NCI-H748 treated with DMSO at 0.1 percent for 48 hours (cell line): ENCODE data around the gene LILRA2.
"Not testable (repeated sequence)": the region's sequence is repeated elsewhere in the genome, so short reads cannot be mapped to it uniquely, and the experiment has no call there.

ENCODE experiments used
- DNase-seq: peaks from one replicate; lab custom pipeline; 2025; lab: John Stamatoyannopoulos, UW

LILRA2 gene

GRCh38 chr19:54609356-54609791, 35.8 kb downstream of the LILRA2 start:
- no peak for DNase-seq

- no peak for DNase-seq
Measured at GRCh38 chr19:54612428-54612827, 38.8 kb downstream of the LILRA2 start.

DNA sequence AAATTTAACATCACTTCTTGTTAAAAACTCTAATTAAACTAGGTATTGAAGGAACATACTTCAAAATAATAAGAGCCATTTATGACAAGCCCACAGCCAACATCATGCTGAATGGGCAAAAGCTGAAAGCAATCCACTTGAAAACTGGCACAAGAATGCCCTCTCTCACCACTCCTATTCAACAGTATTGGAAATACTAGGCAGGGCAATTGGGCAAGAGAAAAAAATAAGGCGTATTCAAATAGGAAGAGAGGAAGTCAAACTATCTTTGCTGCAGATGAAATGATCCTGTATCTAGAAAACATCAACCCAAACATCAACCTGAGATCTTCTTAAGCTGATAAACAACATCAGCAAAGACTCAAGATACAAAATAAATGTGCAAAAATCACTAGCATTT, 41.1 kb downstream of the LILRA2 start:
- no peak for DNase-seq

GRCh38 chr19:54616057-54616456, 42.5 kb downstream of the LILRA2 start:
- no peak for DNase-seq

DNA sequence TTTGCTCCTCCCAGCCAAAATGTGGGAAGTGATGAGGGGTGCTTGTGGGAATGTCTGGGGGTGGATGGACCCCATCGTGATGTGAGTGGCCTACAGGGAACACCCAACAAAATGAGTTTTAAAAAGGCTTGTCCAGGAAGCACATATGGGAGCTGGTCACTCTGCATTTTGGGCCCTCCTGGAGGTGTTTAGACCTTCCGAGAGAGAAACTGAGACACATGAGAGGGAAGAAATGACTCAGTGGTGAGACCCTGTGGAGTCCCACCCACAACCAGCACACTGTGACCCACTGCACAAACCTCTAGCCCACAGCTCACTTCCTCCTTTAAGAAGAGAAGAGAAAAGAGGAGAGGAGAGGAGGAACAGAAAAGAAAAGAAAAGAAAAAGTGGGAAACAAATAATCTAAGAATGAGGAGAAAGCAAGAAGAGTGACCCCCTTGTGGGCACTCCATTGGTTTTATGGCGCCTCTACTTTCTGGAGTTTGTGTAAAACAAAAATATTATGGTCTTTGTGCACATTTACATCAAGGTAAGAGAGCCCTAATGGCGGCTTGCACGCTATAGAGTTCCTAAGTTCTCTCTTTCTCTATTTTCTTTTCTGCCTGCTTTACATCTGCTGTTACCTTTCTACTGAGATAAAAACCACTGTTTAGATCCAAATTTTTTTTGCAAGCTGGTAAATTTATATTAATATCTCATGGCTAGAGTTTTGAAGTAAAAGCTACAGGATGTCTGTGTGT, 43.4 kb downstream of the LILRA2 start:
- no peak for DNase-seq

- DNase-seq, result no peak
Measured at GRCh38 chr19:54620464-54620863, 46.9 kb downstream of the LILRA2 start.

- no peak for DNase-seq
Measured at GRCh38 chr19:54622431-54622830, 48.8 kb downstream of the LILRA2 start.

DNA sequence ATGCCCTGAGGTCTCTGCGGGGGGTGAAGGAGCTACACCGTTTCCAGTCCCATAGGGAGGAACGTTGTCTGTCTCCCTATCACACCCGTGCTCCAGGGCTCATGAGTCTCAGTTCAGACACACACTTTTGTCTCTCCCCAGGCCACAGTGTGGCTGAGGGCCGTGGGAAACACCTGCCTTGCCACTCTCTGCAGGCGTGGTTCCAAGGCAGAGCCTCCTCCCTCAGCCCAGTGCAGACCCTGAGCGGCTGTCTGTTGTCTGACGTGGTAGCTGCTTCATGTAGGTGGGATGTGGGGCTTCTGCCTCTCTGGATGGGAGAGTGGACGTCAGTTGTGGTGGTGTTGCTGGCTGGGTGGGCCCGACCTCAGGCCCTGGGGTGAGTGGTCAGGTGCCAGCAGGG, 50.6 kb downstream of the LILRA2 start:
- not testable (repeated sequence) for DNase-seq

GRCh38 chr19:54624934-54625730, 51.5 kb downstream of the LILRA2 start:
- DNase-seq, result not testable (repeated sequence)

- no peak for DNase-seq
Measured at GRCh38 chr19:54626757-54627156, 53.2 kb downstream of the LILRA2 start.

- DNase-seq, result not testable (repeated sequence)
Measured at GRCh38 chr19:54627912-54628311, 54.3 kb downstream of the LILRA2 start.

DNA sequence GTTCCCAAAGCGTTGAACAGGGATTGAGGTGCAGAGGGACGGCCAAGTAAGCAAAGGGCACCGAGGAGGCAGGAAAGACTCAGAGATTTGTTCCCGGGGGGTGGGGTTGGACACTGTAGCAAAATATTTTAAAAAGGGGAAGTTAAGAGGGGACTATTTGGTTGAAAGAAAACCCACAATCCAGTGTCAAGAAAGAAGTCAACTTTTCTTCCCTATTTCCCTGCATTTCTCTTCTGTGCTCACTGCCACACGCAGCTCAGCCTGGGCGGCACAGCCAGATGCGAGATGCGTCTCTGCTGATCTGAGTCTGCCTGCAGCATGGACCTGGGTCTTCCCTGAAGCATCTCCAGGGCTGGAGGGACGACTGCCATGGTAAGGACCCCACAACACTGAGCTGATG, 56.7 kb downstream of the LILRA2 start, which contains the start of gene LILRB1:
Gene LILRB1 (plus strand): TSS at position 223 of the 400 bp plus-strand sequence. CDS start 590 bp downstream, outside the sequence.
- not testable (repeated sequence) for DNase-seq

GRCh38 chr19:54630782-54631181, 57.2 kb downstream of the LILRA2 start:
- DNase-seq, result no peak

- not testable (repeated sequence) for DNase-seq
Measured at GRCh38 chr19:54631489-54632337, 58.1 kb downstream of the LILRA2 start.

DNA sequence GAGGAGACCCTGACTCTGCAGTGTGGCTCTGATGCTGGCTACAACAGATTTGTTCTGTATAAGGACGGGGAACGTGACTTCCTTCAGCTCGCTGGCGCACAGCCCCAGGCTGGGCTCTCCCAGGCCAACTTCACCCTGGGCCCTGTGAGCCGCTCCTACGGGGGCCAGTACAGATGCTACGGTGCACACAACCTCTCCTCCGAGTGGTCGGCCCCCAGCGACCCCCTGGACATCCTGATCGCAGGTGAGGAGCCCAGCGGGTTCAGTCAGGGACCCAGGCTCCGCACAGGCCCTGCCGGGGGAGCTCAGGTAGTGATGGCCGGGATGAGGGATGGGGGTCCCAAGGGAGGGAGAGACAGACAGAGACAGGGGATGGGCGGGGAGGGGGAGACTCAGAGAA, 58.9 kb downstream of the LILRA2 start:
- not testable (repeated sequence) for DNase-seq

DNA sequence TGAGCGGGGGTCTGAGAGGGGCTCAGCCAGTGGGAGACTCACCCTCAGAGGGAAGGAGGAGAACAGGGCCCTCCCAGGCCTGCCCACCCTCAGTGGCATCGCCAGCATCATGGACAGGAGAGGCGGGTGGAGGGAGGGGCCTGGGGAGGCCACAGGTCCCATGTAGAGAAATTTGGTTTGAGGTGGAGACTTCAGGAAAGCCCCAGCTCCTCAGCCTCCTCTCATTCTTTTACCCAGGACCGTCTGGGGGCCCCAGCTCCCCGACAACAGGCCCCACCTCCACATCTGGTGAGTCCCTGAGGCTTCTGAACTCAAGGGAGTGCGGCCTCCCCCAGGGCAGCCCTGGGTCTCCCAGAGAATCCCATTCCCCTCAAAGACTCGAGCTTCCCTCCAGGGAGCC, 59.8 kb downstream of the LILRA2 start:
- no peak for DNase-seq

GRCh38 chr19:54636081-54636480, 62.5 kb downstream of the LILRA2 start:
- not testable (repeated sequence) for DNase-seq

- DNase-seq, result no peak
Measured at GRCh38 chr19:54638683-54639082, 65.1 kb downstream of the LILRA2 start.
